ENCODE results near the gene LPIN2. TPM values are rescaled to one million over a fixed set of nuclear protein-coding genes. Genes with fewer than 3 reads are reported as not detected.

The LPIN2 gene
- total RNA-seq, 2 donors from 2014 or later = 23.6 to 59.0 TPM

DNA sequence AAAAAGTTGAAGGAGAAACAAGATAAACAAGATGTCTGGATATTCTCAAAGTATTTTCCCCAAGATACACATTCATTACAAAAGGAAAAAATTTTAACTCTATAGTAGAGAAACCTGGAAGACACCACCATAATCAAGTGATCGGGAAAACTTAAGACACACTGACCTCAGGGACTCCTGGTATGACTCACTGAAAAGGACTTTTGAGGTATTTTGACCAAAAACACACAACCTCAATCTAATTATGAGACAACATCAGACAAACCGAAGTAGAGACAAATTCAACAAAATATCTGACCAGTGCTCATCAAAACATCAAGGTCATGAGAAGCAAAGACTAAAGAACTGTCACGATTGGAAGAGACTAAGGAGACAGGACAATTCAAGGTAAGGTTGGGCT lies 34.7 kb downstream of the LPIN2 start:
- Histone ChIP-seq H3K36me3 (no peaks in the 10 kb centered on the region), H3K9ac (ENCODE audit: low read depth in 2 of 2, low read length in 2 of 2) (no peak overlapping the region), H3K27ac (peak overlapping the region; percentile 44), H3K4me3 (no peak overlapping the region), H3K9me3 (no peaks in the 10 kb centered on the region), H3K4me1 (peaks cover 4% of the 10 kb centered on the region), H3K27me3 (no peaks in the 10 kb centered on the region)
- intact Hi-C loops (cut with DNase I) = no loop called here
- DNase-seq = no peak
- TF ChIP-seq, protein P1, sequence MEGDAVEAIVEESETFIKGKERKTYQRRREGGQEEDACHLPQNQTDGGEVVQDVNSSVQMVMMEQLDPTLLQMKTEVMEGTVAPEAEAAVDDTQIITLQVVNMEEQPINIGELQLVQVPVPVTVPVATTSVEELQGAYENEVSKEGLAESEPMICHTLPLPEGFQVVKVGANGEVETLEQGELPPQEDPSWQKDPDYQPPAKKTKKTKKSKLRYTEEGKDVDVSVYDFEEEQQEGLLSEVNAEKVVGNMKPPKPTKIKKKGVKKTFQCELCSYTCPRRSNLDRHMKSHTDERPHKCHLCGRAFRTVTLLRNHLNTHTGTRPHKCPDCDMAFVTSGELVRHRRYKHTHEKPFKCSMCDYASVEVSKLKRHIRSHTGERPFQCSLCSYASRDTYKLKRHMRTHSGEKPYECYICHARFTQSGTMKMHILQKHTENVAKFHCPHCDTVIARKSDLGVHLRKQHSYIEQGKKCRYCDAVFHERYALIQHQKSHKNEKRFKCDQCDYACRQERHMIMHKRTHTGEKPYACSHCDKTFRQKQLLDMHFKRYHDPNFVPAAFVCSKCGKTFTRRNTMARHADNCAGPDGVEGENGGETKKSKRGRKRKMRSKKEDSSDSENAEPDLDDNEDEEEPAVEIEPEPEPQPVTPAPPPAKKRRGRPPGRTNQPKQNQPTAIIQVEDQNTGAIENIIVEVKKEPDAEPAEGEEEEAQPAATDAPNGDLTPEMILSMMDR (IDR thresholded peaks at IDR 0.05) = no peak

- no peaks in the 10 kb centered on the region for H3K9me3 ChIP-seq
- intact Hi-C loops (cut with DNase I) = no loop called here
- H3K4me3 ChIP-seq = no peak overlapping the region
- H3K27me3 ChIP-seq = no peaks in the 10 kb centered on the region
- no peaks in the 10 kb centered on the region for H3K36me3 ChIP-seq
- no peaks in the 10 kb centered on the region for H3K4me1 ChIP-seq
- H3K9ac ChIP-seq (ENCODE audit: low read depth in 2 of 2, low read length in 2 of 2) = no peak overlapping the region
- DNase-seq = no peak
- TF ChIP-seq, protein P1 (IDR thresholded peaks at IDR 0.05) = no peak
- peak overlapping the region; percentile 13 for H3K27ac ChIP-seq
Measured at GRCh38 chr18:2976218-2977132, 36.5 kb downstream of the LPIN2 start.

DNA sequence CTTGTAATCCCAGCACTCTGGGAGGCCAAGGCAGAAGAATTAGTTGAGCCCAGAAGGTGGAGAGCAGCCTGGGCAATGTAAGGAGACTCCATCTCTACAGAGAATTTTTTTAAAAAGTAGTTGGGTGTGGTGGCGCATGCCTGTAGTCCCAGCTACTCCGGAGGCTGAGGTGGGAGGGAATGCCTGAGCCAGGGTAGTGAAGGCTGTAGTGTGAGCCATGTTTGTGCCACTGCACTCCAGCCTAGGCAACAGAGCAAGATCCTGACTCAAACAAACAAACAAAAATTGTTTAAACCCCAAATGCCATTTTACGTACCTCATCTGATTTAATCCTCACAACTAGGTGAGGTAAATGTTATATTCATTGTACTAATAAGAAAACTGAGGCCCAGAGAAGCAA lies 38.2 kb downstream of the LPIN2 start:
- Histone ChIP-seq H3K27me3 (no peaks in the 10 kb centered on the region), H3K27ac (no peak overlapping the region), H3K4me3 (no peak overlapping the region), H3K9me3 (no peaks in the 10 kb centered on the region), H3K9ac (ENCODE audit: low read depth in 2 of 2, low read length in 2 of 2) (no peak overlapping the region), H3K36me3 (no peaks in the 10 kb centered on the region), H3K4me1 (peaks cover 5% of the 10 kb centered on the region)
- DNase-seq = no peak
- TF ChIP-seq, protein P1 (IDR thresholded peaks at IDR 0.05) = no peak
- intact Hi-C loops (cut with DNase I) = no loop called here

GRCh38 chr18:2971741-2972552 lies 41.0 kb downstream of the LPIN2 start:
- Histone ChIP-seq H3K27ac (peak overlapping the region; percentile 53), H3K27me3 (no peaks in the 10 kb centered on the region), H3K9ac (ENCODE audit: low read depth in 2 of 2, low read length in 2 of 2) (no peak overlapping the region), H3K4me1 (peaks cover 5% of the 10 kb centered on the region), H3K4me3 (no peak overlapping the region), H3K36me3 (no peaks in the 10 kb centered on the region), H3K9me3 (no peaks in the 10 kb centered on the region)
- TF ChIP-seq, protein P1 (IDR thresholded peaks at IDR 0.05) = no peak
- intact Hi-C loops (cut with DNase I) = no loop called here
- DNase-seq = no peak

GRCh38 chr18:2970772-2971659 lies 41.9 kb downstream of the LPIN2 start:
- H3K36me3 ChIP-seq = no peaks in the 10 kb centered on the region
- H3K9me3 ChIP-seq = no peaks in the 10 kb centered on the region
- H3K27ac ChIP-seq = peak overlapping the region; percentile 53
- peaks cover 5% of the 10 kb centered on the region for H3K4me1 ChIP-seq
- TF ChIP-seq, protein P1 (IDR thresholded peaks at IDR 0.05) = no peak
- intact Hi-C loops (cut with DNase I) = no loop called here
- no peaks in the 10 kb centered on the region for H3K27me3 ChIP-seq
- no peak overlapping the region for H3K4me3 ChIP-seq
- H3K9ac ChIP-seq (ENCODE audit: low read depth in 2 of 2, low read length in 2 of 2) = peak overlapping the region in 1 of 2 donors; percentile 51
- DNase-seq = no peak
